RWPE2 (cell line): ENCODE data around the gene WASF2.

Source experiments
- ATAC-seq: fragments of 200-7000 bp; cut with Tn5 transposase; 3 replicates; pipeline ENCODE4 v1.9.1; 2021; ENCODE audit warnings: low read depth
- DNase-seq: peaks from one replicate; pipeline ENCODE4 v3.0.0-alpha.2; 2020; ENCODE audit warnings: low spot score
- H3K27ac ChIP-seq: fragments of 450-650 bp; 2 replicates; pipeline ENCODE4 v1.5.1; 2017; ENCODE audit warnings: mild to moderate bottlenecking; ENCODE audit not compliant: poor library complexity, severe bottlenecking
- H3K27me3 ChIP-seq: fragments of 250-450 bp; sonication (Bioruptor Pico); 2 replicates; pipeline ENCODE4 v1.5.1; 2021; ENCODE audit warnings: mild to moderate bottlenecking, moderate library complexity; ENCODE audit not compliant: insufficient read depth, poor library complexity, severe bottlenecking
- H3K36me3 ChIP-seq: fragments of 250-450 bp; sonication (Bioruptor Pico); 2 replicates; pipeline ENCODE4 v1.5.1; 2020; ENCODE audit warnings: low read depth, mild to moderate bottlenecking, moderate library complexity
- H3K4me1 ChIP-seq: fragments of 250-450 bp; sonication (Bioruptor Pico); 2 replicates; pipeline ENCODE4 v1.5.1; 2021; ENCODE audit warnings: mild to moderate bottlenecking, moderate library complexity; ENCODE audit not compliant: insufficient read depth, poor library complexity, severe bottlenecking
- H3K4me3 ChIP-seq: fragments of 250-450 bp; sonication (Bioruptor Pico); 2 replicates; pipeline ENCODE4 v1.5.1; 2021; ENCODE audit warnings: mild to moderate bottlenecking, moderate library complexity; ENCODE audit not compliant: severe bottlenecking
- H3K9me3 ChIP-seq: fragments of 250-450 bp; sonication (Bioruptor Pico); 2 replicates; pipeline ENCODE4 v1.5.1; 2021; ENCODE audit warnings: mild to moderate bottlenecking, moderate library complexity; ENCODE audit not compliant: severe bottlenecking
- TF ChIP-seq, protein P1 (sequence below): fragments of 450-650 bp; IDR thresholded peaks from one replicate; pipeline ENCODE4 v1.5.1; 2017; ENCODE audit warnings: mild to moderate bottlenecking, moderate library complexity; ENCODE audit not compliant: poor library complexity, severe bottlenecking

Gene WASF2

DNA sequence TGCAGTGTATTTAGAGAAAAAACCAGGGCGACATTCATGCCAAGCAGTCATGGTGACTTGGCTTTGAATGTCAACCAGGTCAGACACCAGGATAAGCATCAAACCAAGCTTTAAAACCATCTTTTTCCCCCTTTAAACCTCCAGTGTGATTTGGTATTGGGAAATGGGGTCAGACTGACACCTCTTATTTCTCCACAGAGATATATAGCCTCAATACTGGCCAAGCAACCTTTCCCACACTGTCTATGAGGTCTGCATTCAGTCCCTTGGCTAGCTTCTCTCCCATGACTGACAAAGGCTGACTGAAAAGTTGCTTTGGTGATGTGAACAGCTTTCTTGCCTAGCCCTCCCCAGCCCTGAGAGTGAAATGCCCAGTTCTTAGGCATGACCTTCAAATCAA lies 75.9 kb downstream of the WASF2 start:
- TF ChIP-seq, protein P1, sequence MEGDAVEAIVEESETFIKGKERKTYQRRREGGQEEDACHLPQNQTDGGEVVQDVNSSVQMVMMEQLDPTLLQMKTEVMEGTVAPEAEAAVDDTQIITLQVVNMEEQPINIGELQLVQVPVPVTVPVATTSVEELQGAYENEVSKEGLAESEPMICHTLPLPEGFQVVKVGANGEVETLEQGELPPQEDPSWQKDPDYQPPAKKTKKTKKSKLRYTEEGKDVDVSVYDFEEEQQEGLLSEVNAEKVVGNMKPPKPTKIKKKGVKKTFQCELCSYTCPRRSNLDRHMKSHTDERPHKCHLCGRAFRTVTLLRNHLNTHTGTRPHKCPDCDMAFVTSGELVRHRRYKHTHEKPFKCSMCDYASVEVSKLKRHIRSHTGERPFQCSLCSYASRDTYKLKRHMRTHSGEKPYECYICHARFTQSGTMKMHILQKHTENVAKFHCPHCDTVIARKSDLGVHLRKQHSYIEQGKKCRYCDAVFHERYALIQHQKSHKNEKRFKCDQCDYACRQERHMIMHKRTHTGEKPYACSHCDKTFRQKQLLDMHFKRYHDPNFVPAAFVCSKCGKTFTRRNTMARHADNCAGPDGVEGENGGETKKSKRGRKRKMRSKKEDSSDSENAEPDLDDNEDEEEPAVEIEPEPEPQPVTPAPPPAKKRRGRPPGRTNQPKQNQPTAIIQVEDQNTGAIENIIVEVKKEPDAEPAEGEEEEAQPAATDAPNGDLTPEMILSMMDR = no peak
- peaks cover 84% of the 10 kb centered on the region for H3K36me3 ChIP-seq
- H3K27ac ChIP-seq = no peak overlapping the region
- no peaks in the 10 kb centered on the region for H3K27me3 ChIP-seq
- H3K4me3 ChIP-seq = no peak overlapping the region
- H3K9me3 ChIP-seq = no peaks in the 10 kb centered on the region
- no peak for DNase-seq
- no peaks in the 10 kb centered on the region for H3K4me1 ChIP-seq
- no peak for ATAC-seq

DNA sequence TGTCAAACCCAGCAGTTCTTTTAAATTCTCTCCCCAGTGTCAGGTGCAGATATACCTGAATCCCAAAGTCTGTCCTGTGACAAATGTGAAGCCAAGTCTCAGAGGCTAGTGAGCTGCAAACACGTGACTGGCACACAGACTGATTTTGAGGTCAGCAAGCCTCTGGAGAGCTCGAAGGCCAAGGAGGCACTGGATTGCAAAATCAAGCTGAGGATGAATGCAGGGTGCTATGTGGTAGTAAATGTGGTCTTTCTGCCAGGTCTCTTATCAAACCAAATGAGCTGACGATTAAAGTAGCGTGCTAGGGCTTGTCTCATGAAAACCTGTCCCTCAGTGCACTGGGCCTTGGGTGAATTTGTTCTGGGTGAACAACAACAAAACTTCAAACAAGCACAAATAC lies 77.0 kb downstream of the WASF2 start:
- H3K4me3 ChIP-seq = no peak overlapping the region
- H3K4me1 ChIP-seq = no peaks in the 10 kb centered on the region
- TF ChIP-seq, protein P1 = no peak
- H3K36me3 ChIP-seq = peaks cover 84% of the 10 kb centered on the region
- DNase-seq = no peak
- no peak for ATAC-seq
- H3K27ac ChIP-seq = no peak overlapping the region
- no peaks in the 10 kb centered on the region for H3K9me3 ChIP-seq
- no peaks in the 10 kb centered on the region for H3K27me3 ChIP-seq

- no peaks in the 10 kb centered on the region for H3K4me1 ChIP-seq
- ATAC-seq (no peak), DNase-seq (no peak)
- no peaks in the 10 kb centered on the region for H3K9me3 ChIP-seq
- H3K4me3 ChIP-seq = no peak overlapping the region
- H3K27me3 ChIP-seq = no peaks in the 10 kb centered on the region
- H3K36me3 ChIP-seq = peaks cover 84% of the 10 kb centered on the region
- no peak overlapping the region for H3K27ac ChIP-seq
- TF ChIP-seq, protein P1 = no peak
These were observed 77.5 kb downstream of the WASF2 start for GRCh38 chr1:27412502-27412901.

DNA sequence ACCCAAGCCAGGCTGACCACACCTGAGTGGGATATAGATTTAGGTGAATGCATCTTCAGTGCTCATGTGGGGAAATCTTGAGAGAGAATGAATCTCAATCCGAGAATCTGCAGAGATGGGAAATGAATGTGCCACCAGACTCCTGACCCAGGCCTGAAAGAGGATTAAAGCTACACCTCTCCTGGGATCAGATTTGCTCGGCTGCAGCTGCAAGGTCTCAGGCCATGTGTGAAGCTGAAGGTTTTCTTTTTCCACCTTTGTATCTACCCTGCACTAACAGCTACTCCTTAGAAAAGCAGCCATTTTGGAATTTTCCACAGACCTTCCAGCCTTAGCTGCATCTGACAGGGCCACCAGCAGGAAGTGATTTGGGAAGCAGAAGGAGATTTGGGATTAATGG lies 79.3 kb downstream of the WASF2 start:
- no peaks in the 10 kb centered on the region for H3K27me3 ChIP-seq
- H3K4me1 ChIP-seq = no peaks in the 10 kb centered on the region
- no peak overlapping the region for H3K4me3 ChIP-seq
- DNase-seq (no peak), ATAC-seq (no peak)
- H3K27ac ChIP-seq = no peak overlapping the region
- no peaks in the 10 kb centered on the region for H3K9me3 ChIP-seq
- peaks cover 72% of the 10 kb centered on the region for H3K36me3 ChIP-seq
- TF ChIP-seq, protein P1 = no peak

- H3K27ac ChIP-seq = no peak overlapping the region
- H3K4me3 ChIP-seq = no peak overlapping the region
- TF ChIP-seq, protein P1 = no peak
- no peak for DNase-seq
- no peaks in the 10 kb centered on the region for H3K4me1 ChIP-seq
- peaks cover 62% of the 10 kb centered on the region for H3K36me3 ChIP-seq
- H3K27me3 ChIP-seq = no peaks in the 10 kb centered on the region
- ATAC-seq = no peak
- H3K9me3 ChIP-seq = no peaks in the 10 kb centered on the region
These were observed 80.3 kb downstream of the WASF2 start for GRCh38 chr1:27409669-27410068.
